Lower lobe of right lung (tissue), 2 donors: Measurements from ENCODE around the gene CACNA1B. TPM values are rescaled to one million over a fixed set of nuclear protein-coding genes. Genes with fewer than 3 reads are reported as not detected.

Experiments
- ATAC-seq, 2 donors: fragments of 200-7000 bp; cut with Tn5 transposase; one replicate each; pipeline ENCODE4 v1.9.1; 2020 to 2022; ENCODE audit warnings: mild to moderate bottlenecking in 2 of 2, moderate library complexity in 2 of 2
- DNase-seq: peaks from one replicate; pipeline ENCODE4 v3.0.0-alpha.2; 2020
- H3K27ac ChIP-seq: fragments of 200-600 bp; one replicate; pipeline ENCODE4 v1.8.0; 2022
- H3K27me3 ChIP-seq: fragments of 200-600 bp; one replicate; pipeline ENCODE4 v1.8.0; 2022; ENCODE audit warnings: low read depth
- H3K36me3 ChIP-seq: fragments of 200-600 bp; one replicate; pipeline ENCODE4 v1.8.0; 2022; ENCODE audit warnings: mild to moderate bottlenecking
- H3K4me1 ChIP-seq: fragments of 200-600 bp; one replicate; pipeline ENCODE4 v1.8.0; 2022
- H3K4me3 ChIP-seq: fragments of 200-600 bp; one replicate; pipeline ENCODE4 v1.8.0; 2022; ENCODE audit warnings: mild to moderate bottlenecking
- H3K9me3 ChIP-seq: fragments of 200-600 bp; one replicate; pipeline ENCODE4 v1.8.0; 2022
- CTCF ChIP-seq: fragments of 200-600 bp; IDR thresholded peaks from one replicate; pipeline ENCODE4 v1.8.0; 2022; ENCODE audit warnings: antibody characterized with exemption, mild to moderate bottlenecking
- intact Hi-C: fragments of 100-400 bp; cut with DNase I; formaldehyde crosslinking; loops from one replicate; pipeline ENCODE4 v1.11.0; 2022
- total RNA-seq: library from RNA; stranded (reverse); fragmentation: NEBNext Ultra II Directional; extraction: Animal tissue kit (Norgen Biotek cat#: 25700); gene quantifications from one replicate; pipeline ENCODE4 v1.2.1, GENCODE V29; 2021
- donor health status: DM: no; HTN: yes; CAD: no; lungs with severe emphysema.

CACNA1B gene
- total RNA-seq, 1 donor from 2014 or later, result 0.06 TPM

- H3K27me3 ChIP-seq, result peaks cover 15% of the 10 kb centered on the region
- H3K36me3 ChIP-seq, result no peaks in the 10 kb centered on the region
- no peaks in the 10 kb centered on the region for H3K4me1 ChIP-seq
- intact Hi-C loops, result no loop called here
- no peak overlapping the region for H3K27ac ChIP-seq
- ATAC-seq (no peak), DNase-seq (no peak)
- no peak for TF ChIP-seq CTCF
- no peaks in the 10 kb centered on the region for H3K9me3 ChIP-seq
- no peak overlapping the region for H3K4me3 ChIP-seq
These were observed 224.9 kb downstream of the CACNA1B start for GRCh38 chr9:138102246-138103051.

DNA sequence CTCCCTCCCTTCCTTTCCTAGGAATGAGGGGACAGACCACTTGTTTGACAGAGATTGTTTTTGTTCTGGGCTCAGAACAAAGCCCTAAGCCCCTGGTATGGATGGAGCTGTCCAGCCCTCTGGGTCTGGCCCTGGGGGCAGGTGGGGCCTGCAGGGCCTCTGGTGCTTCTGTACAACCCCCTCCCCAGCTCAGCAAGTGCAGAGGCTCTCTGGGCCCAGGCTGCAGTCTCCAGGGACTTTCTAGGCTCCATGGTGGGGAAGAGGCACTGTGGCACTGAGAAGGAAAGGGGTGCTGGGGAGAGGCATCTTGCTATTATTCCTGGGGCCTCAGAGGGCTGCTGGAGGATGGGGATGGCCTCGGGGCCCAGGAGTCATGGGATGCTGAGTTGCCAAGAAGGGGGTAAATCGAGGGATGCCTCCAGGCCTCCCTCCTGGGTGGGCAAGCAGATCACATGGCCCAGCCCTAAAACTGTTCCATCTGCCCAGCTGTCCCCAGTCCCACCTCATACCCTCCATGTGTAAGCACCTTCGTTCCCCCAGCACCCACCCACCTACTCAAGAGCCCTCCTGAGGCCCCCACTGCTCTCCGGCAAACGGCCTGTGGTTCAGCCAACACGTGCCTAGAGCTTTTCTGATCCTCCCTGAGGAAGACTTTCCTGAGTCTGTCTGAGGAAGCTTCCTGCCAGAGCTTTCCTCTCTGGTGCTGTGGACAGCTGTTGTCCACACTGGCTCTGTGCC, 225.7 kb downstream of the CACNA1B start:
- H3K36me3 ChIP-seq, result no peaks in the 10 kb centered on the region
- H3K4me1 ChIP-seq, result no peaks in the 10 kb centered on the region
- no peak for TF ChIP-seq CTCF
- intact Hi-C loops, result no loop called here
- peaks cover 15% of the 10 kb centered on the region for H3K27me3 ChIP-seq
- H3K27ac ChIP-seq, result no peak overlapping the region
- ATAC-seq (no peak), DNase-seq (no peak)
- no peaks in the 10 kb centered on the region for H3K9me3 ChIP-seq
- no peak overlapping the region for H3K4me3 ChIP-seq

DNA sequence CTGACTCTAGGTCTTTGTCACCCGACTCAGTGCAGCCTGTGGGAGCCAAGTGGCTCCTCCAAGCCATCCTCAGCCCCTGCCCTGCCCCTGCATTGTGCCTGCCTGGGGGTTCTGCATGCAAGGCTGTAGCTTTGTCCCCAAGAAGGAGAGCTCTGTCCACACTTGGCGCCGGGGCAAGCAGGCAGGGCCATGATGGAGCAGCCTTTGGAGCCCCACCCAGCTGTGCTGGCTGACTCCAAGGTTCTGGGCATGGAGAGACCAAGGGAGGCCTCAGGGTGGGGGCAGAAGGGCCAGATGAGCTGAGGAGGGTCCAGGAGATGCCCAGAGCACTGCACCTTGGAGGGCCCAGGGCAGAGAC, 226.2 kb downstream of the CACNA1B start:
- no peak overlapping the region for H3K4me3 ChIP-seq
- TF ChIP-seq CTCF, result no peak
- no peaks in the 10 kb centered on the region for H3K9me3 ChIP-seq
- intact Hi-C loops, result no loop called here
- no peaks in the 10 kb centered on the region for H3K4me1 ChIP-seq
- peaks cover 15% of the 10 kb centered on the region for H3K27me3 ChIP-seq
- H3K27ac ChIP-seq, result no peak overlapping the region
- ATAC-seq (no peak), DNase-seq (no peak)
- no peaks in the 10 kb centered on the region for H3K36me3 ChIP-seq

- H3K27me3 ChIP-seq, result peaks cover 15% of the 10 kb centered on the region
- no peak overlapping the region for H3K4me3 ChIP-seq
- DNase-seq (no peak), ATAC-seq (no peak)
- no peaks in the 10 kb centered on the region for H3K9me3 ChIP-seq
- H3K4me1 ChIP-seq, result no peaks in the 10 kb centered on the region
- intact Hi-C loops, result no loop called here
- H3K36me3 ChIP-seq, result no peaks in the 10 kb centered on the region
- no peak for TF ChIP-seq CTCF
- H3K27ac ChIP-seq, result no peak overlapping the region
These were observed 226.9 kb downstream of the CACNA1B start for GRCh38 chr9:138104251-138105122.

DNA sequence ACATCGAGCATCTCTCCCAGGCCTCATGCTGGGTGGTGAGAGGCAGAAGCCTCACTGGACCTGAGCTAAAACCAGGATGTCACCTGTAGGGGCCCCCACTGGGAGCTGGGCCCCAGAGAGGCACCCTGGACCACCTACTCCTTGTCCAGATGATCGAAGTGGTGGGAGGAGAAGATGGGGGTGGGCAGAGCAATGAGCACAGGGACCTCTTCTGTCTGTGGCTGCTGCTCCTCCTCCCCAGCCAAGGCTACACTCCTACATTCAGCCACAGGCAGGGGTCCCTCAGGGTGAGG, 227.5 kb downstream of the CACNA1B start:
- TF ChIP-seq CTCF, result no peak
- Histone ChIP-seq H3K4me3 (no peak overlapping the region), H3K36me3 (no peaks in the 10 kb centered on the region), H3K9me3 (no peaks in the 10 kb centered on the region), H3K4me1 (no peaks in the 10 kb centered on the region), H3K27ac (no peak overlapping the region), H3K27me3 (peaks cover 15% of the 10 kb centered on the region)
- DNase-seq (no peak), ATAC-seq (no peak)
- intact Hi-C loops, result no loop called here
